Measurements from ENCODE around the gene GATA5.
"Not testable (repeated sequence)": the region's sequence is repeated elsewhere in the genome, so short reads cannot be mapped to it uniquely, and the experiment has no call there.

GATA5 gene

DNA sequence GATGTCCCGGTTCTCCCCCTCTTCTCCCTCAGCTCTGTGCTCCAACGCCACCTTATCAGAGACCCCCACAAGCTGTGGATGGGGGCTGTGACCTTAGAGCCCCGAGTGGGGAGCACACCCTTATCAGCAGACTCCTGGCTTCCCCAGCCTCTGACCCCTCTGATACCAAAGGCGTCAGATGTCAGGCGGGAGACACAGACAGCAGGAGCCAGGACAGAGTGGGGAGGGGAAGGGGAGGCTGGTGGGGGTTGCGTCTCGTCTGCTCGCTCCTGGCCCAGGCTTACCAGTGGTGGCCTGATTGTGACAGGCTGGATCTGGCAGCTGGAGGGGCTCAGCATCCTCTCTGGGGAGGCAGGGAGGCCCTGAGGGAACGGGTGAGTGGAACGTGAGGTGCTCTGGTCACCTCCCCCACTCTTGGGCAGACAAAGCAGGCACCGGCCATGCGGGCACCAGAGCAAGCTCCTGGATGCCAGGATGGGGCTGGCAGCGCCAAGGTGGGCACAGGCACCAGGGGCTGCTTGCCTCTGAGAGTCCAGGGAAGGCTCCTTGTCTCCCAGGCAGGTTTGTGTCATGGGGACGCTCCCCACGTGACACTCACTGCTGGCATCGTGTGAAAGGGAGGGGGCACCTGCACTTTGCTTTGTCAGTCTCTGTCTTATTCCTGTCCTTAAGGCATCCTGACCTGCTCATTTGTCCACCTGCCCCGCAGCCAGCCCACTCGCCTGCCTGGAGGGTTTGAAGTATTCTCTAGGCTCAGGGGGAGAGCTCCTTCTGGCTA lies 27.8 kb upstream of the GATA5 start:
- no peak for DNase-seq

DNA sequence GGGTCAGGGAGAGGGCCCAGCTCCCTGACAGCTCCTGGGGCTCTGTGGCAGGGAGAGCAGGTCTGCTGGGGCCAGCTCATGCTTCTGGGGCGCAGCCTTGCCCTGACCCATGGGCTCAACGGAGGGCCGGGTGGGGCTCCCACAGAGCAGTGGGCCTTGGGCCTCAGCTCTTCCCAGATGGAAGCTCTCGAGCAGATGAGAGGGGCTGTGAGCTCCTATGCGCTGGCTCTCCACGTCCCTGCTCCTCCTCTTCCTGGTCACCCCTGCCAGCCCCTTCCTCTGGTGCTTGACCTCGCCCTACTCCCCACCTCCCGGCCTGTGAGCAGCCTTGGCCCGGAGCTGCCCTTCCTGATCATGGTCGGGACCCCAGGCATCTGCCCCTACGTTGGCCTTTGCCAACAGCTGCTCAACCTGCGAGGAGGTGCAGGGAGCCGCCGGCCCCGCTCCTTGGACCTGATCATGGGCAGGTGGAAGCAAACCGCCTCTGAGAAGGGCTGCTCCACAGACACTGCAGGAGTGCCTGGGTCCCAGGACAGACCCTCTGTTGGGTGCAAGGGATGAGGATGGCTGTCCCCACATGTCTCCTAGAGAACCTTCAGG lies 26.8 kb upstream of the GATA5 start:
- no peak for DNase-seq

DNA sequence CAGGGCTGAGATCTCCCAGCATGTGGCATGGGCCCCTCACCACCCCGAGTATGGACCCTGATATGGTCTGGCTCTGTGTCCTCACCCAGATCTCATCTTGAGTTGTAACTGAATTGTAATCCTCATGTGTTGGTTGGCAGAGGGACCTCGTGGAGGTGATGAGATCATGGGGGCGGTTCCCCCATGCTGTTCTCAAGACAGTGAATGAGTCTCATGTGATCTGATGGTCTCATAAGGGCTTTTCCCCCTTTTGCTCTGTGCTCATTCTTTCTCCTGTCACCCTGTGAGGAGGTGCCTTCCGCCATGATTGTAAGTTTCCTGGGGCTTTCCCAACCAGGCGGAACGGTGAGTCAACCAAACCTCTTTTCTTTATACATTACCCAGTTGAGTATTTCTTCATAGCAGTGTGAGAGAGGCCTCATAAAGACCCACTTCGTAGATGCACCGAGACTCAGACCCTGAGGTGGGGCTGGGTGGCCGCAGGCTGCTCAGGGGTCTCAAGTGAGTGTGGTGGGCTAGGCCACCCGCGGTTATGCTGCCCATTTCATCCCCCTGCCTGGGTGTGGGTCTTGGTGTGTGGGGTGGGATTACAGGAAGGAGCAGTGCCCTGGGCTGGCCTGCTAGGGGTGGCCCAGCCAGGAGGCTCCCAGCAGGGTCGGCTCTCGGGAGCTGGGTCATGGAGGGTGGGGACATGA lies 26.2 kb upstream of the GATA5 start:
- peak; percentile 83 for DNase-seq

DNA sequence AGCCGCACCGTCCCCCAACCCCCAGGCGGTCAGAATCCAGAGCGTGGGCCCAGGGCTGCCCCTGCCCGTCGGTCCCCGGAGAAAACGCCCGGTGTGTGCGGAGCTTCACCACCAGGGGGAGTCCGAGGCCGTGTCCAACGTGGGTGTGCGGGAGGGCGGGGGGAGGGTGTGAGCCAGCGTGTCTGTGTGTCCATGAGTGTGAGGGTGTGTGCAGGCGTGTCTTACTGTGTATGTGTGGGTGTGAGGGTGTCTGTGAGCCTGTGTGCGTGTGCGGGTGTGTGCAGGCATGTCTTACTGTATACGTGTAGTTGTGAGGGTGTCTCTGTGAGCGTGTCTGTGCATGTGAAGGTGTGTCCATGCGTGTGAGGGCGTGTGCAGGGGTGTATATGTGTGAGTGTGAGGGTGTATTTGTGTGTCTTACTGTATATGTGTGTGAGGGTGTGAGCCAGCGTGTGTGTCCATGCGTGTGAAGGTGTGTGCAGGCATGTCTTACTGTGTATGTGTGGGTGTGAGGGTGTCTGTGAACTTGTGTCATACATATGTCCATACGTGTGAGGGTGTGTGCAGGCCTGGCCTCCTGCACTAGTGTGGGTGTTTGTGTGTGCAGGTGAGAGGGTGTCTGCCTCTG lies 24.6 kb upstream of the GATA5 start:
- DNase-seq, result peak; percentile 93

- DNase-seq, result no peak
These were observed 24.0 kb upstream of the GATA5 start for GRCh38 chr20:62499758-62500236.

- DNase-seq, result no peak
These were observed 23.1 kb upstream of the GATA5 start for GRCh38 chr20:62498874-62499273.

- DNase-seq, result no peak
These were observed 20.9 kb upstream of the GATA5 start for GRCh38 chr20:62496568-62497218.

GRCh38 chr20:62495749-62496567 lies 20.2 kb upstream of the GATA5 start:
- no peak for DNase-seq

- no peak for DNase-seq
These were observed 19.4 kb upstream of the GATA5 start for GRCh38 chr20:62494980-62495748.

DNA sequence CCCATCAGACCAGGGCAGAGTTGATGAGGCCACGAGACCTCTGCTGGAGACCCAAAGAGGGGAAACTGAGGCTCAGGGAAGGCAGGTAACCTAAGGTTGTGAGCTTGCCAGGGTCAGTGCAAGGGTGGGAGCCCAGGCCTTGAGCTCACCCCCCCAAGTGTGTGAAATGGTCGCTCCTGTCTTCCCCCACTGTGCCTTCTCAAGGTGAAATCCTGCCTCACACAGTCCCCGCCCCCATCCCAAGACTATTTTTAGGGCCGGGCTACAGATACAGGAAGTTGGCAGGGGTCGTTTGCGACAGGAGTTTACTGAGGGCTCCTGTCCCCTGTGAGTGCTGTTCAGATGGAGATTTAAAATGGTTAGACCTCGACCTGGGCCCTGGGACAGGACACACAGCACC lies 18.7 kb upstream of the GATA5 start:
- no peak for DNase-seq

DNA sequence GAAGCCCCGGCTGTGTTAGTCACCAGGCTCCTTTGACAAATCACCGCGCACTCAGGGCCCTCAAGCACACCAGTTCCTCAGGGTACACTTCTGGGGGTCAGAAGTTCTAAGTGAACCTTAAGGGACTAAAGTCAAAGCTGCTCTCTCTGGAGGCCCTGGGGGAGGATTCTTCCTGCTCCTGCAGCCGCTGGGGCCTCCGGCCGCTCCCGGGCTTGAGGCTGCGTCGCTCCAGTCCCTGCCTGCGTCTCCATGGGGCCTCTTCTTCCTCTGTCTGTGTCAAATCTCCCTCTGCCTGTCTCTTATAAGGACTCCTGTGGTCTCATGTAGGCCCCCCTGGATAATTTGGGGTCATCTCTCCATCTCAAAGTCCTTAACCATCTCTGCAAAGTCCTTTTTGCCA lies 18.1 kb upstream of the GATA5 start:
- DNase-seq, result no peak

GRCh38 chr20:62493253-62493885 lies 17.6 kb upstream of the GATA5 start:
- DNase-seq, result no peak

DNA sequence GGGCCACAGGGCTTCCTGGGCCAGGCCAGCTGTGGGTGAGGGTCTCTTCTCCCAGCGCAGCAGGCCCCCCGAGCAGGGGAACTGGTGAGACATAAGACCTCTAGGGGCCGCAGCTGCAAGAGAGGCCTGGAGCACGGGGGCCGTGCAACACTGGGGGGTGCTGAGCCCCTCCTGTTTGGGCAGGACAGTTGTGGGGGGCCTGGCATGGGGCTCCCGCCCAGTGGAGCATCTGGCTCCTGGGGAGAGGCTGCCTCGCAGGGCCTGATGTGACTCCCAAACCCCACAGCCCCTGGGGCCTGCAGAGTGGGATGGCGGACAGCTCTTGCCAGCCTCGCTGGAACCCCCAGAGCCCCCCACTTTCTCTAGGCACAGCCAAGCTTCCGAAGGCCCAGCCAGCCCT lies 16.9 kb upstream of the GATA5 start:
- DNase-seq, result no peak

DNA sequence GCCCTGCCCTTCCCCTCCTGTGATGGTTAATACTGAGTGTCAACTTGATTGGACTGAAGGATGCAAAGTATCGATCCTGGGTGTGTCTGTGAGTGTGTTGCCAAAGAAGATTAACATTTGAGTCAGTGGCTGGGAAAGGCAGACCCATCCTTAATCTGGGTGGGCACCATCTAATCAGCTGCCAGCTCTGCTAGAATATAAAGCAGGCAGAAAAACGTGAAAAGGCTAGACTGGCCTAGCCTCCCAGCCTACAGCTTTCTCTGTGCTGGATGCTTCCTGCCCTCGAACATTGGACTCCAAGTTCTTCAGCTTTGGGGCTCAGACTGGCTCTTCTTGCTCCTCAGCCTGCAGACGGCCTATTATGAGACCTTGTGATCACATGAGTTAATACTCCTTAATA lies 15.0 kb upstream of the GATA5 start:
- DNase-seq, result not testable (repeated sequence)

DNA sequence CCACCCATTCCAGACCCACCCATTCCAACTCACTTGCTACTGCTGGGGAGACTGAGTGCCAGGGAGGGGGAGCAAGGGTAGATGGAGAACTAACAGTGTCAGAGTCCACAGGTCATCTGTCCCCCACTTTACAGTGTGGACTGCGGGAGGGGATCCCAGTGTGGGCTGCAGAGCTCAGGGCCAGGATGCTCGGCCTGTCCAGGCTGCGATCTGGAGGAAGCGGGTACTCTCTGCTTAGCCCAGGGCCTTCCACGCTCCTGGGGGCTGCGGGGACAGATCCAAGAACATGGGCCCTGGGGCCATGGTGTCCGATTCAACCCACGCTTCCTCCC lies 14.1 kb upstream of the GATA5 start:
- DNase-seq, result no peak

- DNase-seq, result no peak
These were observed 13.6 kb upstream of the GATA5 start for GRCh38 chr20:62489186-62489931.

GRCh38 chr20:62488470-62488869 lies 12.7 kb upstream of the GATA5 start:
- no peak for DNase-seq

- no peak for DNase-seq
These were observed 12.0 kb upstream of the GATA5 start for GRCh38 chr20:62487561-62488354.

- DNase-seq, result no peak
These were observed 11.3 kb upstream of the GATA5 start for GRCh38 chr20:62487118-62487517.

Data from activated CD8-positive, alpha-beta memory T cell treated with anti-CD3 and anti-CD28 coated beads for 24 hours (primary cell).